PC-3 (cell line): ENCODE measurements around the gene CMSS1.

Experiments
- EZH2 ChIP-seq: fragments of 300-600 bp; sonication (generic); IDR thresholded peaks from one replicate; pipeline ENCODE4 v1.6.1; 2017; ENCODE audit warnings: antibody characterized with exemption, mild to moderate bottlenecking, low read length; ENCODE audit not compliant: unreplicated experiment
- TF ChIP-seq, protein P1 (sequence below): fragments of 300-600 bp; sonication (generic); conservative IDR thresholded peaks from 2 replicates; pipeline ENCODE4 v1.5.1; 2017; ENCODE audit warnings: antibody characterized with exemption, low read depth, mild to moderate bottlenecking, low read length

GRCh38 chr3:99934975-99935797, 117.5 kb downstream of the CMSS1 start:
- no peak for TF ChIP-seq EZH2
- TF ChIP-seq, protein P1, sequence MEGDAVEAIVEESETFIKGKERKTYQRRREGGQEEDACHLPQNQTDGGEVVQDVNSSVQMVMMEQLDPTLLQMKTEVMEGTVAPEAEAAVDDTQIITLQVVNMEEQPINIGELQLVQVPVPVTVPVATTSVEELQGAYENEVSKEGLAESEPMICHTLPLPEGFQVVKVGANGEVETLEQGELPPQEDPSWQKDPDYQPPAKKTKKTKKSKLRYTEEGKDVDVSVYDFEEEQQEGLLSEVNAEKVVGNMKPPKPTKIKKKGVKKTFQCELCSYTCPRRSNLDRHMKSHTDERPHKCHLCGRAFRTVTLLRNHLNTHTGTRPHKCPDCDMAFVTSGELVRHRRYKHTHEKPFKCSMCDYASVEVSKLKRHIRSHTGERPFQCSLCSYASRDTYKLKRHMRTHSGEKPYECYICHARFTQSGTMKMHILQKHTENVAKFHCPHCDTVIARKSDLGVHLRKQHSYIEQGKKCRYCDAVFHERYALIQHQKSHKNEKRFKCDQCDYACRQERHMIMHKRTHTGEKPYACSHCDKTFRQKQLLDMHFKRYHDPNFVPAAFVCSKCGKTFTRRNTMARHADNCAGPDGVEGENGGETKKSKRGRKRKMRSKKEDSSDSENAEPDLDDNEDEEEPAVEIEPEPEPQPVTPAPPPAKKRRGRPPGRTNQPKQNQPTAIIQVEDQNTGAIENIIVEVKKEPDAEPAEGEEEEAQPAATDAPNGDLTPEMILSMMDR = no peak
